Astrocyte (in vitro differentiated cells and primary cell): Measurements from ENCODE around the gene TRUB2. TPM values are rescaled to one million over a fixed set of nuclear protein-coding genes. Genes with fewer than 3 reads are reported as not detected.

Experiments
- DNase-seq: peaks from one replicate; pipeline ENCODE4 v3.0.0-alpha.2; 2010; ENCODE audit warnings: low read depth
- FAIRE-seq: peaks from 2 replicates; lab custom pipeline; 2011; peaks lifted over from hg19 to GRCh38; lab: Jason Lieb, UNC
- H2AFZ ChIP-seq: 2 replicates; pipeline ENCODE4 v1.6.0; 2012; ENCODE audit warnings: low read depth, low read length, inconsistent platforms
- H3K27ac ChIP-seq: 2 replicates; pipeline ENCODE4 v1.5.1; 2011; ENCODE audit warnings: low read depth, low read length, inconsistent platforms
- H3K27me3 ChIP-seq: 2 replicates; pipeline ENCODE4 v1.6.0; 2011; ENCODE audit warnings: low read length, inconsistent platforms; ENCODE audit not compliant: insufficient read depth
- H3K36me3 ChIP-seq: 2 replicates; pipeline ENCODE4 v1.5.1; 2011; ENCODE audit warnings: low read length, inconsistent platforms; ENCODE audit not compliant: insufficient read depth
- H3K4me1 ChIP-seq: 2 replicates; pipeline ENCODE4 v1.5.1; 2011; ENCODE audit warnings: low read length, inconsistent platforms; ENCODE audit not compliant: insufficient read depth
- H3K4me2 ChIP-seq: 2 replicates; pipeline ENCODE4 v1.6.0; 2012; ENCODE audit warnings: low read length, inconsistent platforms
- H3K4me3 ChIP-seq: 2 replicates; pipeline ENCODE4 v1.5.1; 2011; ENCODE audit warnings: low read depth, mild to moderate bottlenecking, low read length, inconsistent platforms; ENCODE audit not compliant: insufficient read depth
- H3K79me2 ChIP-seq: 2 replicates; pipeline ENCODE4 v1.6.0; 2012; ENCODE audit warnings: mild to moderate bottlenecking, low read length, inconsistent platforms; ENCODE audit not compliant: insufficient read depth
- H3K9ac ChIP-seq: 2 replicates; pipeline ENCODE4 v1.6.0; 2012; ENCODE audit warnings: mild to moderate bottlenecking, low read length, inconsistent platforms
- H3K9me3 ChIP-seq: 2 replicates; pipeline ENCODE4 v1.5.1; 2012; ENCODE audit warnings: low read depth, mild to moderate bottlenecking, low read length, inconsistent platforms; ENCODE audit not compliant: insufficient read depth
- H4K20me1 ChIP-seq: 2 replicates; pipeline ENCODE4 v1.6.0; 2012; ENCODE audit warnings: low read length, inconsistent platforms; ENCODE audit not compliant: insufficient read depth
- H3K27ac Mint-ChIP-seq: one replicate; pipeline ENCODE4 v1.8.0; 2021; ENCODE audit warnings: mild to moderate bottlenecking, mixed read lengths; ENCODE audit not compliant: unreplicated experiment
- H3K27me3 Mint-ChIP-seq: one replicate; pipeline ENCODE4 v1.8.0; 2021; ENCODE audit warnings: low read depth, mixed read lengths; ENCODE audit not compliant: unreplicated experiment
- H3K36me3 Mint-ChIP-seq: one replicate; pipeline ENCODE4 v1.8.0; 2021; ENCODE audit warnings: low read depth, mixed read lengths; ENCODE audit not compliant: unreplicated experiment
- H3K4me1 Mint-ChIP-seq: one replicate; pipeline ENCODE4 v1.8.0; 2021; ENCODE audit warnings: low read depth, mixed read lengths; ENCODE audit not compliant: unreplicated experiment
- H3K4me3 Mint-ChIP-seq: one replicate; pipeline ENCODE4 v1.8.0; 2021; ENCODE audit warnings: mild to moderate bottlenecking, moderate library complexity, mixed read lengths; ENCODE audit not compliant: unreplicated experiment
- H3K9me3 Mint-ChIP-seq: one replicate; pipeline ENCODE4 v1.8.0; 2021; ENCODE audit warnings: mild to moderate bottlenecking, mixed read lengths; ENCODE audit not compliant: unreplicated experiment
- EZH2 ChIP-seq: IDR thresholded peaks from 2 replicates; pipeline ENCODE4 v1.6.1; 2012; ENCODE audit warnings: mild to moderate bottlenecking, low read length, inconsistent platforms; ENCODE audit not compliant: insufficient read depth
- total RNA-seq: library from RNA; stranded (reverse); gene quantifications from 2 replicates; pipeline ENCODE4 v1.2.1, GENCODE V29; 2021
- TF ChIP-seq, protein P1 (sequence below): IDR thresholded peaks from 2 replicates; pipeline ENCODE4 v1.5.1; 2011; ENCODE audit warnings: low read depth, mild to moderate bottlenecking, inconsistent platforms, low read length, moderate library complexity; ENCODE audit not compliant: insufficient read depth

Gene TRUB2
- total RNA-seq, 1 donor from 2014 or later: 26.6 TPM

DNA sequence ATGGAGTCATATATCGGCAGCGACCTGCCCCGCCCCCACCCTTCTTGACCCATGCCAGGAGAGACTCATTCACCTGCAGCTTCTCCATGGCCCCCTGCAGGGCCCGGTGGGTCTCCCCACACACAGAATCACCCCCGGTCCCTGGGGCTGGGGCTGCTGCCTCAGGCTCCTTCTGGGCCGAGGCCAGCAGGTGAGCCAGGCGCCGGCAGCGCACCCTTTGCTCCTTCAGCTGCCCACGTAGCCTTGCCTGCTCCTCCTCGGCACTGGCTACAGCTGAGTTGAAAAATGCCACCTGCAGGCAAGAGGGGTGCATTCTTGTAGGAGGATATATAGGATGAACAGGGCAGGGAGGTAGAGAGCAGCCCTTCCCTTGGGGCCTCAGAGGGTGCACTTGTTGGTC lies 64.3 kb downstream of the TRUB2 start:
- FAIRE-seq: no peak
- no peaks in the 10 kb centered on the region for H3K27me3 ChIP-seq
- no peak overlapping the region for H2AFZ ChIP-seq
- Mint-ChIP-seq H3K27me3 (no peaks in the 10 kb centered on the region), H3K27ac (no peak overlapping the region), H3K4me3 (no peak overlapping the region), H3K36me3 (peaks cover 12% of the 10 kb centered on the region), H3K9me3 (peaks cover 2% of the 10 kb centered on the region), H3K4me1 (peaks cover 5% of the 10 kb centered on the region)
- no peak overlapping the region for H3K4me3 ChIP-seq
- no peak overlapping the region for H3K9ac ChIP-seq
- TF ChIP-seq, protein P1, sequence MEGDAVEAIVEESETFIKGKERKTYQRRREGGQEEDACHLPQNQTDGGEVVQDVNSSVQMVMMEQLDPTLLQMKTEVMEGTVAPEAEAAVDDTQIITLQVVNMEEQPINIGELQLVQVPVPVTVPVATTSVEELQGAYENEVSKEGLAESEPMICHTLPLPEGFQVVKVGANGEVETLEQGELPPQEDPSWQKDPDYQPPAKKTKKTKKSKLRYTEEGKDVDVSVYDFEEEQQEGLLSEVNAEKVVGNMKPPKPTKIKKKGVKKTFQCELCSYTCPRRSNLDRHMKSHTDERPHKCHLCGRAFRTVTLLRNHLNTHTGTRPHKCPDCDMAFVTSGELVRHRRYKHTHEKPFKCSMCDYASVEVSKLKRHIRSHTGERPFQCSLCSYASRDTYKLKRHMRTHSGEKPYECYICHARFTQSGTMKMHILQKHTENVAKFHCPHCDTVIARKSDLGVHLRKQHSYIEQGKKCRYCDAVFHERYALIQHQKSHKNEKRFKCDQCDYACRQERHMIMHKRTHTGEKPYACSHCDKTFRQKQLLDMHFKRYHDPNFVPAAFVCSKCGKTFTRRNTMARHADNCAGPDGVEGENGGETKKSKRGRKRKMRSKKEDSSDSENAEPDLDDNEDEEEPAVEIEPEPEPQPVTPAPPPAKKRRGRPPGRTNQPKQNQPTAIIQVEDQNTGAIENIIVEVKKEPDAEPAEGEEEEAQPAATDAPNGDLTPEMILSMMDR: no peak
- no peak for TF ChIP-seq EZH2
- H3K36me3 ChIP-seq: peaks cover 39% of the 10 kb centered on the region
- peaks cover 60% of the 10 kb centered on the region for H4K20me1 ChIP-seq
- DNase-seq: no peak
- peaks cover 3% of the 10 kb centered on the region for H3K4me1 ChIP-seq
- no peak overlapping the region for H3K27ac ChIP-seq
- no peaks in the 10 kb centered on the region for H3K79me2 ChIP-seq
- H3K9me3 ChIP-seq: no peaks in the 10 kb centered on the region
- H3K4me2 ChIP-seq: no peak overlapping the region

DNA sequence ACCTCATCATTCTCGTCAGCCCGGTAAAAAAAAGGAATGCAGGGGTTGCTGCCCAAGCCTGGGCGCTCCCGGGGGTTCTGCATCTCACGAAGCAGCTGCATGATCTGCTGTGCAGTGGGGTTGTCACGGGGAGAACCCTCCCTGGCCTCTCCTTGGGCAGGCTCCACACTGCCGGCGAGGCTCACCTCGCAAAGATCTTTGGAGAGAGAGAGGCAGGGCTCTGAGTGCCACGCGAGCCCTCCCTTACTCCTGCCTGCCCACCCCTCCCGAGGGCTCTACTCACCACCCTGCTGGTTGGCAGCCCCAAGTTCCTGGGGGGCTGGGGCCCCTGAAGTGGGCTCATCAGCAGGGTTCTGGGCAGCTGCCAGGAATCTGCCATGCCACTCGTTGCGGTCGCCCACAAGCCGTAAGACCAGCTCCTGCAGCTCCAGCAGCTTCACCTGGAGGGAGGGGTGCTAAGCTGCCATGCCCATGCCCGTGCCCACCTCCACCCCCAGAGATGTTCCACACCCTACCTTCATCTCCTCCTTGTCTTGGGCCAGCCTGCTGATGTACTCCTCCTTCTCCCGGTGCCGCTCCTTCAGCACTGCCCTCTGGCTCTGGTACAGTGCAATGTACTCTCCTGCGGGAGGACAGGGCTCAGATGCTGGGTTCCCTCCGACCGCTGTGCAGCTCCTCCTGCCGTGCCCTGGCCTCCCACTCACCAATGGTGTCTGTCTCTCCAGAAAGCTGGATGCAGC lies 65.0 kb downstream of the TRUB2 start:
- H3K9me3 ChIP-seq: no peaks in the 10 kb centered on the region
- no peak overlapping the region for H3K4me3 Mint-ChIP-seq
- peaks cover 6% of the 10 kb centered on the region for H3K4me1 Mint-ChIP-seq
- DNase-seq (no peak), FAIRE-seq (no peak)
- no peak overlapping the region for H3K4me2 ChIP-seq
- H3K9me3 Mint-ChIP-seq: no peaks in the 10 kb centered on the region
- no peak overlapping the region for H3K4me3 ChIP-seq
- no peak overlapping the region for H3K27ac ChIP-seq
- H3K27ac Mint-ChIP-seq: no peak overlapping the region
- H2AFZ ChIP-seq: no peak overlapping the region
- no peak overlapping the region for H3K9ac ChIP-seq
- H3K36me3 Mint-ChIP-seq: peaks cover 16% of the 10 kb centered on the region
- H4K20me1 ChIP-seq: peaks cover 58% of the 10 kb centered on the region
- H3K27me3 ChIP-seq: no peaks in the 10 kb centered on the region
- H3K27me3 Mint-ChIP-seq: no peaks in the 10 kb centered on the region
- peaks cover 3% of the 10 kb centered on the region for H3K4me1 ChIP-seq
- peaks cover 35% of the 10 kb centered on the region for H3K36me3 ChIP-seq
- TF ChIP-seq, protein P1: no peak
- no peak for TF ChIP-seq EZH2
- H3K79me2 ChIP-seq: peaks cover under 1% of the 10 kb centered on the region

Other genes with a start within 250 kb of the TRUB2 start
- gene PTGES2, start 194.7 kb downstream of the TRUB2 start, total RNA-seq: 44.1 and 44.4 TPM in 2 replicates
- not detected in 2 replicates for gene LCN2, start 173.0 kb downstream of the TRUB2 start, total RNA-seq
- gene BBLN, start 162.2 kb downstream of the TRUB2 start, total RNA-seq: 47.3 and 56.6 TPM in 2 replicates
- gene CIZ1, start 130.9 kb downstream of the TRUB2 start, total RNA-seq: 110 and 117 TPM in 2 replicates
- gene DNM1, start 119.1 kb downstream of the TRUB2 start, total RNA-seq: 29.7 and 37.6 TPM in 2 replicates
- 105 and 117 TPM in 2 replicates for gene GOLGA2, start 46.4 kb downstream of the TRUB2 start, total RNA-seq
- gene SWI5, start 46.2 kb downstream of the TRUB2 start, total RNA-seq: 29.2 and 30.8 TPM in 2 replicates
- gene COQ4, start 392 bp upstream of the TRUB2 start, total RNA-seq: 31.4 and 31.5 TPM in 2 replicates
- 26.1 and 26.9 TPM in 2 replicates for gene SLC27A4, start 18.1 kb upstream of the TRUB2 start, total RNA-seq
- 50.7 and 51.6 TPM in 2 replicates for gene URM1, start 48.9 kb upstream of the TRUB2 start, total RNA-seq
- 66.1 and 99.8 TPM in 2 replicates for gene CERCAM, start 98.4 kb upstream of the TRUB2 start, total RNA-seq
- gene ODF2, start 133.6 kb upstream of the TRUB2 start, total RNA-seq: 26.2 and 28.1 TPM in 2 replicates
- 15.0 and 17.5 TPM in 2 replicates for gene GLE1, start 182.3 kb upstream of the TRUB2 start, total RNA-seq
- gene SPTAN1, start 230.1 kb upstream of the TRUB2 start, total RNA-seq: 523 and 604 TPM in 2 replicates